IPS-18a (cell line): Measurements from ENCODE around the gene SCUBE1.

Experiments used
- H3K27ac ChIP-seq: one replicate; pipeline ENCODE4 v1.5.1; 2013; ENCODE audit warnings: low read length
- H3K27me3 ChIP-seq: one replicate; pipeline ENCODE4 v1.6.1; 2013; ENCODE audit warnings: mild to moderate bottlenecking, low read length; ENCODE audit not compliant: control insufficient read depth, insufficient read depth
- H3K36me3 ChIP-seq: one replicate; pipeline ENCODE4 v1.6.1; 2013; ENCODE audit warnings: low read depth, low read length; ENCODE audit not compliant: control insufficient read depth
- H3K4me1 ChIP-seq: one replicate; pipeline ENCODE4 v1.6.1; 2013; ENCODE audit warnings: low read depth, low read length; ENCODE audit not compliant: control insufficient read depth
- H3K4me3 ChIP-seq: one replicate; pipeline ENCODE4 v1.5.1; 2013; ENCODE audit warnings: low read length
- H3K9ac ChIP-seq: one replicate; pipeline ENCODE4 v1.6.1; 2013; ENCODE audit warnings: mild to moderate bottlenecking, low read length, moderate library complexity
- H3K9me3 ChIP-seq: one replicate; pipeline ENCODE4 v1.6.1; 2013; ENCODE audit warnings: low read depth, low read length; ENCODE audit not compliant: control insufficient read depth

SCUBE1 gene

DNA sequence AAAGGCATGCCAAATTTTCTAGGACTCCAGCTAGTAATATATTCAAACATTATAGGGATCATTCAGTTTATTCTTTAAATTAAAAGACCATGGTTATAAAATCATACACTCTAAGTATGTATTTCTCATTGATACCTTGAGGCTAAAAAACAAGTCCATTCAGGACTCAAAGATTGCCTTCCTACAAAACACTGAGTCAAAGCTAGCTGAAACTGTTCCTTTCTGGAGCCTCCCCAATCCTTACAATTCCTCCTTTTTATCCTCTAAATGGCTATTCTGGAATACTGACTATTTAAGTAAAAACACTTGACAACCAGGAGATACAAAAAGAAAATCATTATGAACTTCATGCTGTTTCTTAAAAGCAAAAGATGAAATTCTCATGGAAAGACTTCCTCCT is 151.3 kb downstream of the SCUBE1 start:
- Histone ChIP-seq H3K27ac (no peak overlapping the region), H3K27me3 (no peaks in the 10 kb centered on the region), H3K36me3 (no peaks in the 10 kb centered on the region), H3K4me1 (no peaks in the 10 kb centered on the region), H3K9ac (no peak overlapping the region), H3K9me3 (no peaks in the 10 kb centered on the region), H3K4me3 (no peak overlapping the region)

DNA sequence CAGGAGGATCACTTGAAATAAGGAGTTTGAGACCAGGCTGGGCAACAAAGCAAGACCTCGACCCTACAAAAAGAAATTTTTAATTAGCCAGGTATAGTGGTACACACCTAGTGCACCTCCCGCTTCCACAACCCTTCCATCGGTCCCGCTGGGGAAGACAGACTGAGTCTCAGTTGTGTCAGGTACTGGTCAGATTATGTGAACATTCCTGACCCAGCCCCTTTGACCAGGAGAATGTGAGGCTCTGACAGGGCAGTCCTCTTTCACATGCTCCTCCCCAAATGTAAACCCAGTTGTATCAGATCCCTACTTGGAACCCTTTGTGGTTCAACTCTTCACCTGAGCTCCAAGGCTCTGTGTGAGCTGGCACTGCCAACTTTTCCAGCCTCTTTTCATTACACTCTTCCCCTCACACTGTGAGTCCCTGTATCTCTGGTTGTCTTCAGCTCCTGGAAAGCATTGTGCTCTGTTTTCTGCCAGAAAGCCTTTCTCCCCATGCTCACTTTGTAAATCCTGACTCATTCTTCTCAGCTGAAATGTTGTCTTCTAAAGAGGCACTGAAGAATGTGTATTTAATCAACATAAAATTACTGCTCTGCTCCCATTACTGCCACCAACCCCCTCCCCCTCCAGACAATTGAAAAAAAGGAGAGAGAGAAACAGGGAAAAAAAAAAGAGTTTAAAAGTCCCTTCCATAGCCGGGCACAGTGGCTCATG is 154.2 kb downstream of the SCUBE1 start:
- H3K27ac ChIP-seq = no peak overlapping the region
- H3K36me3 ChIP-seq = no peaks in the 10 kb centered on the region
- no peak overlapping the region for H3K4me3 ChIP-seq
- H3K27me3 ChIP-seq = no peaks in the 10 kb centered on the region
- peaks cover 11% of the 10 kb centered on the region for H3K4me1 ChIP-seq
- no peaks in the 10 kb centered on the region for H3K9me3 ChIP-seq
- no peak overlapping the region for H3K9ac ChIP-seq

DNA sequence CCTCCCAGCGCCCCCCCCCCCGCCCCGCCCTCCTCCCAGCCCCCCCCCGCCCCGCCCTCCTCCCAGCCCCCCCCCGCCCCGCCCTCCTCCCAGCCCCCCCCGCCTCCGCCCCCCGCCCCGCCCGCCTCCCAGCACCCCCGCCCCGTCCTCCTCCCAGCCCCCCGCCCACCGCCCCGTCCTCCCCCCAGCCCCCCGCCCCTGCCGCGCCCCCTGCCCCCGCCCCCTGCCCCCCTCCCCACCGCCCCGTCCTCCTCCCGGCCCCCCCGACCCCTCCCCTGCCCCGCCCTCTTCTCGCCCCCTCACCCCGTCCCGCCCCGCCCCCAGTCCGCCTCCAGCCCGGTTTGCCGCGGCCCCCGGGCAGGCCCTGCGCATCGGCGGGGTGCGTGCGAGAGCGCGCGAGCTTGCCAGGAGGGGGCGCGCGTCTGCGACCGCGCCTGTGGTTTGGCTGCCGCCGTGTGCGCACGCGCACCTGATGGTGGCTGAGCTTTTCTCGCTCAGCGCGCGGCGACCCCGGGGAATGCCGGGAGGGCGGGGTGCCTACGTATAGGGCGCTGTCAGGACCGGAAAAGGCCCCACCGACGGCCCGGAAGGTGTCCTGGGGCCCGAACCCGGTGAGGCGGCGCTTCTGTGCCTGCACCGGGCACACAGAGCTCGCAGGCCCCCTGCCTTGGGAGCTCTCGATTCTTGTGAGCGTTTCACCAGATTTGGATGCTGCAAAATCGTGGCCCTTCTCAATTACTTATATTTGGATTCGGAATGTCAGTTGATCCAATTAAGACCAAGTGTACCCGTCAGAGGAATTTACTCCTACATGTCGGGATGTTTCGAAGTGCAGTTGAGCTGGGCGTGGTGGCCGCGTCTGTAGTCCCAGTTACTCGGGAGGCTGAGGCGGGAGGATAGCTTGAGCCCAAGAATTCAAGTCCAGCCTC is 155.7 kb downstream of the SCUBE1 start:
- Histone ChIP-seq H3K4me3 (peak overlapping the region; percentile 50), H3K36me3 (peaks cover 3% of the 10 kb centered on the region), H3K27ac (peak overlapping the region; percentile 81), H3K27me3 (no peaks in the 10 kb centered on the region), H3K9me3 (no peaks in the 10 kb centered on the region), H3K4me1 (peaks cover 11% of the 10 kb centered on the region), H3K9ac (no peak overlapping the region)

DNA sequence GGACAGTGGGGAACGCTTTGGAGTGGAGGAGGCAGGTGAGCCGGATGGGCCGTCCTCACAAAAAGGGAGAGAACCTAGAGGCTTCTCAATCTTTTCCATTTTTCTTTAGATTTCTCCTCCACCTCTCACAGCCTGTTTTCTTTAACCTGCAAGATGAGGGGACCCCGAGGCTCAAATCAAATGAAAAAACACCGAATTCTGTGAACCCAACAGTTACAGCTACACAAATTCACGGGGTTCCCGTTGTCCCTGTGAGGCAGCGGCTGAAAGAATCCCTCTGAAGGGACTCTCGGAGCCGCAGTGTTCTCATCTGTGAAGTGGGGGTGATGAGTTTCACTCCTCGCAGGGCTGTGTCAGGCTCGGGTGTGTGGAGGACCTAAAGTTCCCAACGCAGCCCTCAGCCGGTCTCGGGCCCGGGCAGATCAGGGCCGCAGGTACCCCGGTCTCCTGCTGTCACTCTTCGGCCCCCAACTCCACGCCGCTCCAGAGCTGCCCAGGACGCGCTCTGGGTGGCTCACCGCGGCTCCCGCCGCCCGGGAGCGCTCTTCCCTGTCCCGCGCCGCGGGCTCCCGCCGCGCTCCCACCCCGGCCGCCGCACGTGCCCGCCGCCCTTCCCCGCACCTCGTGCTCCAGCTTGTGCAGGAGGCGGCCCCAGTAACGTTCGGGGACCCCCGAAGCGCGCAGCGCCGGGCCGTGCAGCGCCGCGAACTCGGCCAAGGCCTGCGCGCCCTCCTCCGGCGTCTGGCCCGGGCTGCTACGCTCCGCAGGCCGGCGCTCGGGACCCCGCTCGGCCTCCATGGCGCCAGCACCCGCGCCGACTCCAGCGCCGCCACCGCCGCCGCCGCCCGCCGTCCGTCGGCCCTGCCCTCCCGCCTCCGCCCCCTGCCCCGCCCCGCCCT is 156.7 kb downstream of the SCUBE1 start, which contains the start of gene TTLL12:
Gene TTLL12, minus strand, starts transcription at position 863 of the 899 bp plus-strand sequence. Its CDS starts 65 bp downstream, at position 798.
- H3K36me3 ChIP-seq = peaks cover 10% of the 10 kb centered on the region
- H3K27ac ChIP-seq = peak within 1 kb of the TSS; percentile 81
- H3K27me3 ChIP-seq = no peaks in the 10 kb centered on the region
- no peaks in the 10 kb centered on the region for H3K9me3 ChIP-seq
- peak within 1 kb of the TSS; percentile 93 for H3K9ac ChIP-seq
- H3K4me3 ChIP-seq = peak within 1 kb of the TSS; percentile 96
- peaks cover 11% of the 10 kb centered on the region for H3K4me1 ChIP-seq

DNA sequence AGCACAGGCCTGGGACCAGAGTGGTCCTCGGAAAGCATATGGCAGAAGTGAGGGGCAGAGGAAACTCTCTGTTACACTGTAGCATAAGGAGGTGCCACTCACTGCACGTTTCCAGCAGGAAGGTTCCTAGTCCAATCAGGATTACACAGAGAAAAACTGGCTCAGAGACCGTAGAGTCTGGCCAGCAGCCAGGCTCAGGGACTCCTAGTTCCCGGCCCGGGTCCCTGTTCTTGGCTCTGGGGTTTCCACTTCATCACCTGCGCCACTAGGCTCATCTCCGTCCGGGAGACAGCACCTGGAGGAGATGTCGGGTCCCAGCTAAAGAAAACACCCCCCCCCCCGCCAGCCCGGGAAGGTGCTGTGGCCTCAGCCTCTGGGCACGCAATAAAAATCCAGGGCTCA is 157.3 kb downstream of the SCUBE1 start:
- H3K36me3 ChIP-seq = peaks cover 16% of the 10 kb centered on the region
- H3K9me3 ChIP-seq = no peaks in the 10 kb centered on the region
- peak overlapping the region; percentile 96 for H3K4me3 ChIP-seq
- H3K9ac ChIP-seq = peak overlapping the region; percentile 93
- H3K27me3 ChIP-seq = no peaks in the 10 kb centered on the region
- peaks cover 11% of the 10 kb centered on the region for H3K4me1 ChIP-seq
- H3K27ac ChIP-seq = no peak overlapping the region

DNA sequence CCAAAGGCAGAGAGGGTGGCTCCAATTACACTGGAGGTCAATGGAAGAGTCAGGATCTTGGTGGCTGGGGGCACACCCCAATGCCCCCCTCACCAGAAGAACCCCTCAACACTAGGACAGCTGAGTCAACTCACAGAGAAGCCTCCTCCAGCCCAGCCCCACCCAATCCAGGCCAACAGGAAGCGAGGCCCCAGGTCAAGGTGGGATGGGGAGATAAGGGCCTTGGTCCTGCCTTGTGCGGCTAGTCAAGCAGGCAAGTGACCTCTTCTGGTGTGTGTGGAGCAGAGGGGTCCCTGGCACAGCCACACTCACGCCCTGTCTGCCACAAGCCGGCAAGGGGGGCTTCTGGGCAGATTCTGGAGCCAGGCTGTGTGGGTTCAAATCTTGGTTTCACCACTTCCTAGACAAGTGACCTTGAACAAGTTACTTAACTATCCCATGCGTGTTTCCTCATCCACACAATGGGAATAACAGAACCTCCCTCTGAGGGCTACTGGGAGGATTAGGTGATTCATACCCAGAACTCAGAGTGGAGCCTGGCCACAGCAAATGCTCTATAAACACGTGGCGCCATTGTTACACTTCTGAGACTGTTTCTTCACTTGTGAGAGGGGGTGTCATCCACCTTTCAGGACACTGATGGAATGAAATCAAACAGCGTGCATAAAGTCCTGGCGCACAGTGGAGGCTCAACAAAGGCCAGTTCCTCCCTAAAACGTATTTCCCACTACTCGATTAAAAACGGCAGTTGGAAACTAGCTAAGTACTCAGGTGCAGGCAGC is 159.5 kb downstream of the SCUBE1 start:
- H3K27ac ChIP-seq = no peak overlapping the region
- H3K9ac ChIP-seq = no peak overlapping the region
- H3K27me3 ChIP-seq = no peaks in the 10 kb centered on the region
- peaks cover 37% of the 10 kb centered on the region for H3K36me3 ChIP-seq
- H3K4me1 ChIP-seq = peaks cover 11% of the 10 kb centered on the region
- H3K4me3 ChIP-seq = no peak overlapping the region
- no peaks in the 10 kb centered on the region for H3K9me3 ChIP-seq

DNA sequence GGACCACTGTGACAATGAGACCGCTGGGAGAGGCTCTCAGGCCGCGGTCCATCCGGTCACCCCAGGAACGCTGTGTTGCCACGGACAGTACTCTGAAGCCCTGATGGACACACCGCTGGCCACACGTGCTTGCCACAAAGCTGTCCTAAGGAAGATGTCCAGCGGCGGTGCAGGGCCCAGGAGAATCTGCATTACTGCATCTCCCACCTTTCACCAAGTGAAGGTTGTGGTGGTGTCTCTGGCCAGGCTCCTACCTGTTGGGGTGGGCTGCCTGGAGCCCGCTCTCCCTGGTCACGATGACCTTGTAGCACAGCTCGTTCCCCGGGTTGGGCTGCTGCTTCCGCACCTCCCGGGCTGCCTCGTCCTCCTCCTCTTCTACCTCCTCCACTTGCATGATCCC is 160.4 kb downstream of the SCUBE1 start:
- Histone ChIP-seq H3K27me3 (no peaks in the 10 kb centered on the region), H3K36me3 (peaks cover 42% of the 10 kb centered on the region), H3K27ac (no peak overlapping the region), H3K4me1 (peaks cover 11% of the 10 kb centered on the region), H3K9me3 (no peaks in the 10 kb centered on the region), H3K9ac (no peak overlapping the region), H3K4me3 (no peak overlapping the region)

DNA sequence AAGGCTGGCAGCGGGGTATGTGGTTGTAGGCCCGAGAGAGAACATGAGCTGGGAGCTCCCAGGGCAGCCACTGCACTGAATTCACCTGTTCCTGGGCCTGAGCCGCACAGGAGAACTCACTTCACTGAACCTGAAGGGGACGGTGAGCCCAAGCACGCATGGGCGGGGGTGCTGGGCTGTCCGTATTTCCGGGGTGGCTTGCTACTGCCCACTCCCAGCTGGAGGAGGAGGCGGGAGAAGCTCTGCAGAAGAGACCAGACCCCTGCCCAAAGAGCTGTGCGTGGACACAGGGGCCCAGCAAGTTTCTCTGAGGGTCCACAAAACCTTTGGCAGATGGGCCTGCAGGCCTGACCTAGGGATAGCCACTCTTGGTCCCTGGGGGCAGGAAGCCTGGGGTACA is 161.1 kb downstream of the SCUBE1 start:
- H3K27me3 ChIP-seq = no peaks in the 10 kb centered on the region
- H3K27ac ChIP-seq = no peak overlapping the region
- peaks cover 44% of the 10 kb centered on the region for H3K36me3 ChIP-seq
- H3K4me1 ChIP-seq = peaks cover 11% of the 10 kb centered on the region
- H3K4me3 ChIP-seq = no peak overlapping the region
- H3K9me3 ChIP-seq = no peaks in the 10 kb centered on the region
- H3K9ac ChIP-seq = no peak overlapping the region

DNA sequence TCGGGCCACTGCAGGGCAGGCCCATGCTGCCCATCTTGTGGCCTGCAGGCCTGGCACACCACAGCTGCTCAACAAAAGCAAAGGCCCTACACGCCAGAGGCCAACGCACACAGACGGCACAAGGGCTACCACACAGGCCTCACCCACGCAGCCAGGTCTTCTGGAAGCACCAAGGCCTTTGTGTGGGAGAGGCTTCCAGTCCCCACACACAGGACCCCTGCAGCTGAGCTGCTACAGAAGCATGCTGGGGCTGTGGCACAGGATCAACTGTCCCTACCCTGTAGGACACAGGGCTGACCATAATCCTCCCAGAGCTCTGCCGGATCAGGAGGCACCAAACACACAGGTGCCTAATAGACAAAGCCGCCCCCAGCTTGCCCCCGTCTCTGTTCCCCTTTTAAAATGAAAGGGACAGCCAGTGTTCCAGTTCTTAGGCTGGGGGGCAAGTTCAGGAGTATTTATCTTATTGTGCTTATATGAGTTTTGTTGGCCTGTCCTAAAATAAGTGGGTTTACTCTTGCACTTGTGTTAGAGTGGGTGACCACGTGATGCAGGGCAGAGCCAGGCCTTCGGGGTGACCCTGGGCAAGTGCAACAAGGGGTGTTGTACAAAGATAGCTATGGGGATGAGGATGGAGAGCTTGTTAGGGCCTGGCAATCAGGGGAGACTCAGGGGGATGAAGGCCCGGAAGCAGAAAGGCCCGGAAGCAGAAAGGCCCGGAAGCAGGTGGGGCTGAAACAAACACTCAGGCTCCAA is 161.7 kb downstream of the SCUBE1 start:
- H3K9ac ChIP-seq = no peak overlapping the region
- H3K27ac ChIP-seq = no peak overlapping the region
- H3K4me3 ChIP-seq = no peak overlapping the region
- peaks cover 11% of the 10 kb centered on the region for H3K4me1 ChIP-seq
- peaks cover 44% of the 10 kb centered on the region for H3K36me3 ChIP-seq
- no peaks in the 10 kb centered on the region for H3K9me3 ChIP-seq
- H3K27me3 ChIP-seq = no peaks in the 10 kb centered on the region

DNA sequence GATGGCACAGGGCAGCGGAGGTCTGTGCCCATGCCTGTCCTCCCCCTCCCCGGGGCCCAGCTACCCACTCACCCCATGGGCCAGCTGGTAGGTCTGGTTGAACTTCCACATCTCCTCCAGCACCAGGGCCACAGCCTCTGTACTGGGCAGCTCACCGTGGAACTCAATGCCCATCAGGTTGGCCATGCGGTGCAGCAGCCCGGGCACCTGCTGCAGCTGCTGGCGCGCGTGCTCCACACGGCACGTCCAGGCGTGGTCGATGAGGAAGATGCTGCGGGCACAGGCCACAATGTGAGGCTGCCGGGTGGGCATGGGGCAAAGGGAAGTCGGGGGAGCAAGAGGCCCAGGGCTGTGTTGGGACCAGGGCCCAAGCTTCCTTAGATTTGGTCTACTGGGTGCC is 162.5 kb downstream of the SCUBE1 start:
- Histone ChIP-seq H3K9me3 (no peaks in the 10 kb centered on the region), H3K27me3 (no peaks in the 10 kb centered on the region), H3K27ac (no peak overlapping the region), H3K9ac (no peak overlapping the region), H3K4me3 (no peak overlapping the region), H3K4me1 (peaks cover 5% of the 10 kb centered on the region), H3K36me3 (peaks cover 48% of the 10 kb centered on the region)
